GM23338 (cell line): ENCODE results near the gene SH3GL2. TPM values are rescaled to one million over a fixed set of nuclear protein-coding genes. Genes with fewer than 3 reads are reported as not detected.

Source experiments
- ATAC-seq: fragments of 200-7000 bp; cut with Tn5 transposase; 3 replicates; pipeline ENCODE4 v1.9.1; 2020
- DNase-seq: peaks from one replicate; pipeline ENCODE4 v3.0.0-alpha.2; 2015; ENCODE audit warnings: low spot score
- H2AFZ ChIP-seq: fragments of 200-600 bp; sonication (generic); 2 replicates; pipeline ENCODE4 v1.8.0; 2016; ENCODE audit warnings: antibody characterized with exemption, mild to moderate bottlenecking, moderate library complexity
- H3F3A ChIP-seq: fragments of 200-600 bp; sonication (generic); replicated peaks from 2 replicates; pipeline ENCODE4 v1.8.0; 2017; ENCODE audit warnings: antibody characterized with exemption, mixed run types, low read depth
- H3K27ac ChIP-seq: fragments of 200-600 bp; sonication (generic); 2 replicates; pipeline ENCODE4 v1.6.1; 2016; ENCODE audit warnings: low read depth
- H3K27me3 ChIP-seq: fragments of 200-600 bp; sonication (generic); 2 replicates; pipeline ENCODE4 v1.8.0; 2016; ENCODE audit warnings: mild to moderate bottlenecking, mixed run types, moderate library complexity; ENCODE audit not compliant: insufficient read depth
- H3K36me3 ChIP-seq: fragments of 200-600 bp; sonication (generic); 2 replicates; pipeline ENCODE4 v1.8.0; 2016; ENCODE audit warnings: mild to moderate bottlenecking; ENCODE audit not compliant: insufficient read depth
- H3K4me1 ChIP-seq: fragments of 200-600 bp; sonication (generic); 2 replicates; pipeline ENCODE4 v1.8.0; 2016; ENCODE audit warnings: mild to moderate bottlenecking, moderate library complexity; ENCODE audit not compliant: insufficient read depth
- H3K4me2 ChIP-seq: fragments of 200-600 bp; sonication (generic); 2 replicates; pipeline ENCODE4 v1.7.1; 2017; ENCODE audit warnings: mixed run types
- H3K4me3 ChIP-seq: fragments of 200-600 bp; sonication (generic); 2 replicates; pipeline ENCODE4 v1.6.1; 2016; ENCODE audit warnings: mixed run types
- H3K79me2 ChIP-seq: fragments of 200-600 bp; sonication (generic); replicated peaks from 2 replicates; pipeline ENCODE4 v1.8.0; 2017; ENCODE audit warnings: mild to moderate bottlenecking; ENCODE audit not compliant: insufficient read depth
- H3K9me2 ChIP-seq: fragments of 200-600 bp; sonication (generic); 2 replicates; pipeline ENCODE4 v1.8.0; 2017; ENCODE audit not compliant: insufficient read depth
- H4K20me1 ChIP-seq: fragments of 200-600 bp; sonication (generic); replicated peaks from 2 replicates; pipeline ENCODE4 v1.8.0; 2017; ENCODE audit warnings: mild to moderate bottlenecking; ENCODE audit not compliant: insufficient read depth
- H3K27ac Mint-ChIP-seq: 2 replicates; pipeline ENCODE4 v1.8.0; 2020; ENCODE audit warnings: inconsistent platforms, mild to moderate bottlenecking, moderate library complexity, mixed read lengths
- H3K27me3 Mint-ChIP-seq: 3 replicates; pipeline ENCODE4 v1.8.0; 2022; ENCODE audit warnings: low read depth, mild to moderate bottlenecking, moderate library complexity, mixed read lengths, inconsistent platforms; ENCODE audit not compliant: insufficient read depth, poor library complexity
- H3K36me3 Mint-ChIP-seq: 3 replicates; pipeline ENCODE4 v1.8.0; 2021; ENCODE audit warnings: low read depth, mild to moderate bottlenecking, inconsistent platforms, moderate library complexity, mixed read lengths
- H3K4me1 Mint-ChIP-seq: 3 replicates; pipeline ENCODE4 v1.8.0; 2020; ENCODE audit warnings: mild to moderate bottlenecking, inconsistent platforms, mixed read lengths
- H3K4me3 Mint-ChIP-seq: 3 replicates; pipeline ENCODE4 v1.8.0; 2021; ENCODE audit warnings: moderate library complexity, mild to moderate bottlenecking, inconsistent platforms, mixed read lengths
- H3K9me3 Mint-ChIP-seq: 3 replicates; pipeline ENCODE4 v1.8.0; 2020; ENCODE audit warnings: moderate library complexity, mild to moderate bottlenecking, inconsistent platforms, mixed read lengths
- CREB1 ChIP-seq: fragments of 250-450 bp; sonication (Bioruptor Pico); IDR thresholded peaks from 2 replicates; pipeline ENCODE4 v1.5.0; 2020; ENCODE audit warnings: low read depth, mild to moderate bottlenecking, moderate library complexity
- ETS1 ChIP-seq: IDR thresholded peaks from 2 replicates; pipeline ENCODE4 v1.6.1; 2016; ENCODE audit warnings: antibody characterized with exemption
- EZH2 ChIP-seq: fragments of 200-600 bp; sonication (generic); IDR thresholded peaks from one replicate; pipeline ENCODE4 v1.8.0; 2017; ENCODE audit warnings: antibody characterized with exemption, mild to moderate bottlenecking, low read depth; ENCODE audit not compliant: unreplicated experiment
- EZH2phosphoT487 ChIP-seq: fragments of 200-600 bp; sonication (generic); IDR thresholded peaks from one replicate; pipeline ENCODE4 v1.8.1; 2018; ENCODE audit warnings: antibody characterized with exemption; ENCODE audit not compliant: unreplicated experiment
- polyA plus RNA-seq: library from polyadenylated mRNA; unstranded; fragments of >200 nt; fragmentation: Nextera tagmentation; extraction: Ambion mirVana; gene quantifications from 2 replicates; pipeline ENCODE4 v1.2.1, GENCODE V29; 2016
- total RNA-seq: library from RNA; depleted of rRNA; stranded (reverse); fragments of >200 nt; shearing (Covaris generic); gene quantifications from 2 replicates; pipeline ENCODE4 v1.2.3, GENCODE V29; 2014
- TF ChIP-seq, protein P1 (sequence below): IDR thresholded peaks from one replicate; pipeline ENCODE4 v1.6.1; 2018; ENCODE audit warnings: antibody characterized with exemption; ENCODE audit not compliant: unreplicated experiment
- TF ChIP-seq, protein P2 (sequence below), 2 experiments: fragments of 200-600 bp in 1 of 2; sonication (generic) in 1 of 2; conservative IDR thresholded peaks; 2 replicates each; pipeline versions ENCODE4 v1.5.1 to v1.6.1; 2016 to 2017; ENCODE audit warnings: antibody characterized with exemption in 2 of 2, low read depth in 2 of 2, mild to moderate bottlenecking in 2 of 2, moderate library complexity in 1 of 2

Gene SH3GL2
- total and polyA plus RNA-seq, 2 experiments from 2014 or later: 5.9 to 8.6 TPM

- Mint-ChIP-seq H3K27ac (no peak overlapping the region), H3K9me3 (no peaks in the 10 kb centered on the region; the same call in 2 of the 3 replicates), H3K36me3 (no peaks in the 10 kb centered on the region), H3K4me3 (no peak overlapping the region), H3K27me3 (no peaks in the 10 kb centered on the region), H3K4me1 (peaks cover 5% of the 10 kb centered on the region)
- H3F3A ChIP-seq: no peaks in the 10 kb centered on the region
- no peak for DNase-seq
- no peak overlapping the region for H3K4me3 ChIP-seq
- ATAC-seq: no peak
- no peak overlapping the region for H2AFZ ChIP-seq
- H3K4me2 ChIP-seq: no peak overlapping the region
- H3K9me2 ChIP-seq: peaks cover 15% of the 10 kb centered on the region; the same call in 1 of the 2 replicates
- no peaks in the 10 kb centered on the region for H3K27me3 ChIP-seq
- no peak overlapping the region for H3K27ac ChIP-seq
- no peaks in the 10 kb centered on the region for H4K20me1 ChIP-seq
- no peak for TF ChIP-seq EZH2phosphoT487
- no peaks in the 10 kb centered on the region; the same call in 1 of the 2 replicates for H3K4me1 ChIP-seq
- H3K79me2 ChIP-seq: no peaks in the 10 kb centered on the region
- no peaks in the 10 kb centered on the region for H3K36me3 ChIP-seq
These were observed 253.9 kb downstream of the SH3GL2 start for GRCh38 chr9:17832812-17833211.

- Mint-ChIP-seq H3K27ac (no peak overlapping the region), H3K4me1 (peaks cover 5% of the 10 kb centered on the region), H3K9me3 (no peaks in the 10 kb centered on the region; the same call in 2 of the 3 replicates), H3K27me3 (no peaks in the 10 kb centered on the region), H3K36me3 (no peaks in the 10 kb centered on the region), H3K4me3 (no peak overlapping the region)
- Histone ChIP-seq H3K27ac (no peak overlapping the region), H4K20me1 (no peaks in the 10 kb centered on the region), H3K36me3 (no peaks in the 10 kb centered on the region), H2AFZ (peak overlapping the region; percentile 52; the same call in 1 of the 2 replicates), H3K4me1 (no peaks in the 10 kb centered on the region; the same call in 1 of the 2 replicates), H3K27me3 (no peaks in the 10 kb centered on the region), H3K9me2 (peaks cover 15% of the 10 kb centered on the region; the same call in 1 of the 2 replicates), H3F3A (no peaks in the 10 kb centered on the region), H3K4me2 (no peak overlapping the region), H3K4me3 (no peak overlapping the region), H3K79me2 (no peaks in the 10 kb centered on the region)
- ATAC-seq: no peak
- no peak for DNase-seq
- no peak for TF ChIP-seq ETS1
- TF ChIP-seq, protein P1, sequence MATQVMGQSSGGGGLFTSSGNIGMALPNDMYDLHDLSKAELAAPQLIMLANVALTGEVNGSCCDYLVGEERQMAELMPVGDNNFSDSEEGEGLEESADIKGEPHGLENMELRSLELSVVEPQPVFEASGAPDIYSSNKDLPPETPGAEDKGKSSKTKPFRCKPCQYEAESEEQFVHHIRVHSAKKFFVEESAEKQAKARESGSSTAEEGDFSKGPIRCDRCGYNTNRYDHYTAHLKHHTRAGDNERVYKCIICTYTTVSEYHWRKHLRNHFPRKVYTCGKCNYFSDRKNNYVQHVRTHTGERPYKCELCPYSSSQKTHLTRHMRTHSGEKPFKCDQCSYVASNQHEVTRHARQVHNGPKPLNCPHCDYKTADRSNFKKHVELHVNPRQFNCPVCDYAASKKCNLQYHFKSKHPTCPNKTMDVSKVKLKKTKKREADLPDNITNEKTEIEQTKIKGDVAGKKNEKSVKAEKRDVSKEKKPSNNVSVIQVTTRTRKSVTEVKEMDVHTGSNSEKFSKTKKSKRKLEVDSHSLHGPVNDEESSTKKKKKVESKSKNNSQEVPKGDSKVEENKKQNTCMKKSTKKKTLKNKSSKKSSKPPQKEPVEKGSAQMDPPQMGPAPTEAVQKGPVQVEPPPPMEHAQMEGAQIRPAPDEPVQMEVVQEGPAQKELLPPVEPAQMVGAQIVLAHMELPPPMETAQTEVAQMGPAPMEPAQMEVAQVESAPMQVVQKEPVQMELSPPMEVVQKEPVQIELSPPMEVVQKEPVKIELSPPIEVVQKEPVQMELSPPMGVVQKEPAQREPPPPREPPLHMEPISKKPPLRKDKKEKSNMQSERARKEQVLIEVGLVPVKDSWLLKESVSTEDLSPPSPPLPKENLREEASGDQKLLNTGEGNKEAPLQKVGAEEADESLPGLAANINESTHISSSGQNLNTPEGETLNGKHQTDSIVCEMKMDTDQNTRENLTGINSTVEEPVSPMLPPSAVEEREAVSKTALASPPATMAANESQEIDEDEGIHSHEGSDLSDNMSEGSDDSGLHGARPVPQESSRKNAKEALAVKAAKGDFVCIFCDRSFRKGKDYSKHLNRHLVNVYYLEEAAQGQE: no peak
- no peak for TF ChIP-seq CREB1
- TF ChIP-seq, protein P2, sequence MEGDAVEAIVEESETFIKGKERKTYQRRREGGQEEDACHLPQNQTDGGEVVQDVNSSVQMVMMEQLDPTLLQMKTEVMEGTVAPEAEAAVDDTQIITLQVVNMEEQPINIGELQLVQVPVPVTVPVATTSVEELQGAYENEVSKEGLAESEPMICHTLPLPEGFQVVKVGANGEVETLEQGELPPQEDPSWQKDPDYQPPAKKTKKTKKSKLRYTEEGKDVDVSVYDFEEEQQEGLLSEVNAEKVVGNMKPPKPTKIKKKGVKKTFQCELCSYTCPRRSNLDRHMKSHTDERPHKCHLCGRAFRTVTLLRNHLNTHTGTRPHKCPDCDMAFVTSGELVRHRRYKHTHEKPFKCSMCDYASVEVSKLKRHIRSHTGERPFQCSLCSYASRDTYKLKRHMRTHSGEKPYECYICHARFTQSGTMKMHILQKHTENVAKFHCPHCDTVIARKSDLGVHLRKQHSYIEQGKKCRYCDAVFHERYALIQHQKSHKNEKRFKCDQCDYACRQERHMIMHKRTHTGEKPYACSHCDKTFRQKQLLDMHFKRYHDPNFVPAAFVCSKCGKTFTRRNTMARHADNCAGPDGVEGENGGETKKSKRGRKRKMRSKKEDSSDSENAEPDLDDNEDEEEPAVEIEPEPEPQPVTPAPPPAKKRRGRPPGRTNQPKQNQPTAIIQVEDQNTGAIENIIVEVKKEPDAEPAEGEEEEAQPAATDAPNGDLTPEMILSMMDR (conservative IDR thresholded peaks at IDR 0.05; ENCODE audit: low read depth in 2 of 2): no peak
- no peak for TF ChIP-seq EZH2
These were observed 255.0 kb downstream of the SH3GL2 start for GRCh38 chr9:17833846-17834245.
